Breast epithelium (tissue), 3 donors: ENCODE measurements around the gene MIB2.

Experiments
- CTCF ChIP-seq, 3 donors: fragments of 450-650 bp; IDR thresholded peaks; one replicate each; pipeline ENCODE4 v1.5.1; 2016 to 2017; ENCODE audit warnings: antibody characterized with exemption in 3 of 3, mild to moderate bottlenecking in 3 of 3, moderate library complexity in 3 of 3
- POLR2AphosphoS5 ChIP-seq, 3 donors: sonication (generic); formaldehyde crosslinking; IDR thresholded peaks; one replicate each; pipeline ENCODE4 v1.6.1; 2017; ENCODE audit warnings: antibody characterized with exemption in 3 of 3

GRCh38 chr1:1613509-1614082, 1.7 kb upstream of the MIB2 start:
- TF ChIP-seq CTCF (IDR thresholded peaks at IDR 0.05) (no peak), POLR2AphosphoS5 (IDR thresholded peaks at IDR 0.05) (no peak)
